IMR-90 (cell line): ENCODE measurements around the gene PARD3. TPM values are rescaled to one million over a fixed set of nuclear protein-coding genes. Genes with fewer than 3 reads are reported as not detected.

Source experiments
- ATAC-seq: fragments of 200-7000 bp; cut with Tn5 transposase; 2 replicates; pipeline ENCODE4 v1.9.1; 2020; ENCODE audit warnings: low read depth, mild to moderate bottlenecking, moderate library complexity
- BruUV-seq: library from RNA; stranded (reverse); fragments of 400-500 nt; replicated peaks from 2 replicates; lab custom pipeline; 2021; lab: Mats Ljungman, UMichigan
- CTCF ChIA-PET: fragments of 300-600 bp; formaldehyde crosslinking; extraction: SDS; loops from one replicate; lab custom pipeline; 2021; ENCODE audit warnings: antibody characterized with exemption; lab: Yijun Ruan, JAX
- POLR2A ChIA-PET: fragments of 300-600 bp; sonication (Branson Sonifier 250); formaldehyde crosslinking; loops from one replicate; lab custom pipeline; 2022; ENCODE audit warnings: antibody characterized with exemption; ENCODE audit not compliant: unreplicated experiment; lab: Charles Lee
- DNase-seq: peaks from one replicate; pipeline ENCODE4 v3.0.0; 2013
- H2AFZ ChIP-seq: replicated peaks from 2 replicates; pipeline ENCODE3; 2013; ENCODE audit warnings: low read length, mild to moderate bottlenecking; ENCODE audit not compliant: poor library complexity
- H2AK5ac ChIP-seq: 2 replicates; pipeline ENCODE4 v1.6.1; 2013; ENCODE audit warnings: low read depth, low read length, inconsistent platforms
- H2AK9ac ChIP-seq: replicated peaks from 2 replicates; pipeline ENCODE3; 2013; ENCODE audit warnings: mild to moderate bottlenecking, low read depth, low read length, moderate library complexity; ENCODE audit not compliant: poor library complexity
- H2BK120ac ChIP-seq: 2 replicates; pipeline ENCODE4 v1.6.1; 2013; ENCODE audit warnings: low read depth, low read length, inconsistent platforms
- H2BK15ac ChIP-seq: 3 replicates; pipeline ENCODE4 v1.6.1; 2013; ENCODE audit warnings: low read depth, low read length, inconsistent platforms
- H2BK20ac ChIP-seq: 2 replicates; pipeline ENCODE4 v1.6.1; 2013; ENCODE audit warnings: low read depth, mild to moderate bottlenecking, inconsistent platforms, low read length, moderate library complexity
- H2BK5ac ChIP-seq: 2 replicates; pipeline ENCODE4 v1.6.1; 2013; ENCODE audit warnings: mild to moderate bottlenecking, low read depth, low read length, inconsistent platforms; ENCODE audit not compliant: poor library complexity, severe bottlenecking
- H3K14ac ChIP-seq: replicated peaks from 2 replicates; pipeline ENCODE4 v1.6.1; 2013; ENCODE audit warnings: low read depth, low read length, inconsistent platforms
- H3K18ac ChIP-seq: 2 replicates; pipeline ENCODE4 v1.6.1; 2013; ENCODE audit warnings: low read depth, low read length, control low read depth
- H3K23ac ChIP-seq: 2 replicates; pipeline ENCODE4 v1.6.1; 2013; ENCODE audit warnings: low read depth, low read length, inconsistent platforms
- H3K27ac ChIP-seq: 2 replicates; pipeline ENCODE4 v1.5.1; 2013; ENCODE audit warnings: mild to moderate bottlenecking, control low read depth, low read length; ENCODE audit not compliant: insufficient read depth
- H3K27me3 ChIP-seq: 2 replicates; pipeline ENCODE4 v1.6.1; 2013; ENCODE audit warnings: low read length; ENCODE audit not compliant: control insufficient read depth, insufficient read depth
- H3K36me3 ChIP-seq: 2 replicates; pipeline ENCODE4 v1.6.1; 2013; ENCODE audit warnings: low read length, mixed read lengths; ENCODE audit not compliant: control insufficient read depth, insufficient read depth
- H3K4ac ChIP-seq: 2 replicates; pipeline ENCODE4 v1.6.1; 2013; ENCODE audit warnings: low read depth, low read length, inconsistent platforms
- H3K4me1 ChIP-seq: 2 replicates; pipeline ENCODE4 v1.6.1; 2013; ENCODE audit warnings: low read length, mixed read lengths; ENCODE audit not compliant: control insufficient read depth, insufficient read depth
- H3K4me2 ChIP-seq: 2 replicates; pipeline ENCODE4 v1.6.1; 2013; ENCODE audit warnings: low read depth, mild to moderate bottlenecking, control low read depth, low read length, moderate library complexity
- H3K4me3 ChIP-seq: 2 replicates; pipeline ENCODE4 v1.5.1; 2013; ENCODE audit warnings: low read depth, mild to moderate bottlenecking, control low read depth, low read length, moderate library complexity; ENCODE audit not compliant: insufficient read depth
- H3K56ac ChIP-seq: 2 replicates; pipeline ENCODE4 v1.6.1; 2013; ENCODE audit warnings: low read length, inconsistent platforms; ENCODE audit not compliant: insufficient read depth; ENCODE audit errors: extremely low read depth
- H3K79me1 ChIP-seq, 2 experiments: 2 replicates each; pipeline ENCODE4 v1.6.1; 2013; ENCODE audit warnings: low read length in 2 of 2, inconsistent platforms in 1 of 2, low read depth in 1 of 2
- H3K9ac ChIP-seq: 2 replicates; pipeline ENCODE4 v1.6.1; 2013; ENCODE audit warnings: low read depth, low read length, control low read depth
- H3K9me1 ChIP-seq: 2 replicates; pipeline ENCODE4 v1.6.1; 2013; ENCODE audit warnings: low read length, inconsistent platforms; ENCODE audit not compliant: insufficient read depth
- H3K9me3 ChIP-seq: 2 replicates; pipeline ENCODE4 v1.6.1; 2013; ENCODE audit warnings: low read length; ENCODE audit not compliant: control insufficient read depth, insufficient read depth
- H4K20me1 ChIP-seq: 2 replicates; pipeline ENCODE4 v1.6.1; 2013; ENCODE audit warnings: low read length, inconsistent platforms; ENCODE audit not compliant: insufficient read depth
- H4K5ac ChIP-seq: 2 replicates; pipeline ENCODE4 v1.6.1; 2013; ENCODE audit warnings: mild to moderate bottlenecking, low read depth, low read length, control low read depth
- H4K8ac ChIP-seq, 2 experiments: 2 replicates each; pipeline ENCODE4 v1.6.1; 2013; ENCODE audit warnings: low read depth in 2 of 2, low read length in 2 of 2, control low read depth in 1 of 2, inconsistent platforms in 1 of 2
- H4K91ac ChIP-seq: 2 replicates; pipeline ENCODE4 v1.6.1; 2013; ENCODE audit warnings: low read depth, low read length, inconsistent platforms; ENCODE audit not compliant: insufficient read depth
- CEBPB ChIP-seq: IDR thresholded peaks from 2 replicates; pipeline ENCODE4 v1.6.1; 2012; ENCODE audit warnings: low read depth, low read length, improper control_type of control experiment
- MAFK ChIP-seq: IDR thresholded peaks from 2 replicates; pipeline ENCODE4 v1.6.1; 2012; ENCODE audit warnings: low read depth, low read length, improper control_type of control experiment
- MXI1 ChIP-seq: IDR thresholded peaks from 2 replicates; pipeline ENCODE4 v1.6.1; 2012; ENCODE audit warnings: low read depth, mild to moderate bottlenecking, low read length, moderate library complexity, borderline replicate concordance
- NFE2L2 ChIP-seq: fragments of 150-350 bp; IDR thresholded peaks from 2 replicates; pipeline ENCODE4 v1.6.1; 2016; ENCODE audit warnings: low read depth, mild to moderate bottlenecking, low read length
- POLR2A ChIP-seq: IDR thresholded peaks from 2 replicates; pipeline ENCODE4 v1.6.1; 2012; ENCODE audit warnings: mild to moderate bottlenecking, low read depth, low read length
- RAD21 ChIP-seq: IDR thresholded peaks from 2 replicates; pipeline ENCODE4 v1.6.1; 2012; ENCODE audit warnings: low read length, improper control_type of control experiment
- WGBS, 2 experiments: methylation state at CpG; one replicate each; pipeline versions ENCODE4 v1.1.5 to v1.1.7; 2013; ENCODE audit warnings: missing lambda C conversion rate in 2 of 2; ENCODE audit not compliant: insufficient read length in 1 of 2; ENCODE audit errors: extremely low coverage in 2 of 2; 5-methylcytosine and 5-hydroxymethylcytosine counted together
- dilution Hi-C: fragments of 300-500 bp; cut with HindIII; formaldehyde crosslinking; loops from one replicate; pipeline ENCODE4 v1.14.3; 2018; ENCODE audit warnings: low sequenced_read_pairs; ENCODE audit not compliant: unreplicated experiment
- in situ Hi-C: fragments of 300-500 bp; cut with MboI; formaldehyde crosslinking; loops from 3 replicates; pipeline ENCODE4 v1.14.3; 2019; ENCODE audit warnings: low sequenced_read_pairs, inconsistent platforms, mixed read lengths
- intact Hi-C: fragments of 100-400 bp; cut with micrococcal nuclease; formaldehyde crosslinking; loops from 2 replicates; pipeline ENCODE4 v1.10.0; 2022
- polyA plus RNA-seq, 3 experiments: library from polyadenylated mRNA; depleted of rRNA; stranded (reverse); fragments of >200 nt; gene quantifications; 2 replicates each; pipeline ENCODE4 v1.2.3, GENCODE V29; 2012; ENCODE audit warnings: low replicate concordance in 1 of 3
- total RNA-seq: library from RNA; depleted of rRNA; stranded (reverse); fragments of >200 nt; gene quantifications from 2 replicates; pipeline ENCODE4 v1.2.3, GENCODE V29; 2012

Gene PARD3
- total and polyA plus RNA-seq, 2 of the 4 experiments (the other 2 are of a cell fraction), result 14.6 to 37.5 TPM

DNA sequence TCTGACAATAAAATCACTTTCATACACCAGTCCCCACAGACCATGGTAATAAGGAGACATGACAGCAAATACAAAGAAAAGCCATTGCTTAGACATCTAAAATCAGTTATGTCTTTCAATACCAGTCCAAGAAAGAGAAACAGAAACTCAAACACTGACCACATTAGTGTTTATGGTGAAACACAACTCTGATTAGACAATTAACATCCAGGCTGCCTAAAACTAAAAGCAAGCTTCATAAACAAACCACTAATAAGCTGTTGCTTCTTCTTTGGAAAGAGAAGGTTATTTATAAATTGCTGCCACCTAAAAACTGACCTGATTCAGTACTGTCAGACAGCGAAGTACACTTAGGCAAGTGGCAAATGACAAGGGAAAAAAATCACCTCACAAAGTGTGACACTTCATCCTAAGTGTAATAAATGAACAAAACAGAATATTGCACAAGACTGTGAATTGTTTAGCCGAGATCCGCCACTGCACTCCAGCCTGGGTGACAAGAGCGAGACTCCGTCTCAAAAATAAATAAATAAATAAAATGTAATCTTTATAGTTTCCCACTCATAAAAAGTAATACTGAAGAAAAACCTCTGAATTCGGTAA, 277.4 kb downstream of the PARD3 start:
- Histone ChIP-seq H2BK5ac (no peak overlapping the region), H3K79me1 (peaks cover 10 to 37% of the 10 kb centered on the region in 2 experiments), H3K4me1 (peaks cover 4% of the 10 kb centered on the region), H3K9me3 (no peaks in the 10 kb centered on the region), H2AK5ac (no peak overlapping the region), H3K4me3 (no peak overlapping the region), H2BK15ac (no peak overlapping the region), H4K5ac (no peak overlapping the region), H4K8ac (no peak overlapping the region), H2BK120ac (no peak overlapping the region), H3K27me3 (no peaks in the 10 kb centered on the region), H3K18ac (no peak overlapping the region; the same call in 1 of the 2 replicates), H3K56ac (no peak overlapping the region), H2AFZ (no peak overlapping the region), H3K4ac (no peak overlapping the region), H4K20me1 (no peaks in the 10 kb centered on the region), H3K36me3 (no peaks in the 10 kb centered on the region), H3K14ac (peak overlapping the region; percentile 44; the same call in 1 of the 2 replicates), H4K91ac (no peak overlapping the region), H3K27ac (no peak overlapping the region), H3K4me2 (peak overlapping the region; percentile 82; the same call in 1 of the 2 replicates), H3K9me1 (peaks cover 3% of the 10 kb centered on the region), H3K23ac (no peak overlapping the region), H2BK20ac (no peak overlapping the region), H3K9ac (no peak overlapping the region), H2AK9ac (no peak overlapping the region)
- ChIA-PET CTCF (no interaction called here), POLR2A (no interaction called here)
- no peak for TF ChIP-seq CEBPB
- TF ChIP-seq NFE2L2, result no peak
- TF ChIP-seq MAFK, result no peak
- TF ChIP-seq RAD21, result no peak
- TF ChIP-seq POLR2A, result no peak
- no peak for TF ChIP-seq MXI1
- dilution Hi-C loops (no loop called here), in situ Hi-C loops (no loop called here), intact Hi-C loops (no loop called here)
- DNase-seq (no peak), ATAC-seq (no peak)
- BruUV-seq, result no TSS peak
- no CpG with 5 or more reads among the region's 6 CpGs for WGBS, 2 experiments
